ENCODE results near the gene PRR14L. TPM values are rescaled to one million over a fixed set of nuclear protein-coding genes. Genes with fewer than 3 reads are reported as not detected.
A peak's percentile ranks its signal among the peaks of the same experiment; 100 is the strongest.

The PRR14L gene
- total and polyA plus RNA-seq, 2 of the 13 experiments (the other 11 are each of a cell fraction or from before 2014, with no cell fraction given) = 6.6 to 16.5 TPM

- no peak for TF ChIP-seq NFKBIZ (CRISPR knock-in tag; IDR thresholded peaks at IDR 0.05)
- TF ChIP-seq ZHX1 (CRISPR knock-in tag; IDR thresholded peaks at IDR 0.05; ENCODE audit: low read depth) = no peak
- TF ChIP-seq AKAP8 (CRISPR knock-in tag; IDR thresholded peaks at IDR 0.05) = no peak
- no peak for TF ChIP-seq SMARCC2 (IDR thresholded peaks at IDR 0.05)
- TF ChIP-seq ZFP90 (CRISPR knock-in tag; IDR thresholded peaks at IDR 0.05; ENCODE audit: borderline replicate concordance) = 0 out of 2 replicates have a peak, but pooled peaks have one; percentile 11
- TF ChIP-seq ZNF317 (CRISPR knock-in tag; IDR thresholded peaks at IDR 0.05) = no peak
- no peak for TF ChIP-seq ZNF768 (CRISPR knock-in tag; IDR thresholded peaks at IDR 0.05)
- no peak for TF ChIP-seq BATF2 (CRISPR knock-in tag; IDR thresholded peaks at IDR 0.05)
- TF ChIP-seq ZNF124 (CRISPR knock-in tag; IDR thresholded peaks at IDR 0.05) = no peak
- TF ChIP-seq TBX3 (IDR thresholded peaks at IDR 0.05; ENCODE audit: borderline replicate concordance) = no peak
- no peak for TF ChIP-seq ZNF788 (CRISPR knock-in tag; IDR thresholded peaks at IDR 0.05; ENCODE audit: borderline replicate concordance)
- TF ChIP-seq, protein P1, sequence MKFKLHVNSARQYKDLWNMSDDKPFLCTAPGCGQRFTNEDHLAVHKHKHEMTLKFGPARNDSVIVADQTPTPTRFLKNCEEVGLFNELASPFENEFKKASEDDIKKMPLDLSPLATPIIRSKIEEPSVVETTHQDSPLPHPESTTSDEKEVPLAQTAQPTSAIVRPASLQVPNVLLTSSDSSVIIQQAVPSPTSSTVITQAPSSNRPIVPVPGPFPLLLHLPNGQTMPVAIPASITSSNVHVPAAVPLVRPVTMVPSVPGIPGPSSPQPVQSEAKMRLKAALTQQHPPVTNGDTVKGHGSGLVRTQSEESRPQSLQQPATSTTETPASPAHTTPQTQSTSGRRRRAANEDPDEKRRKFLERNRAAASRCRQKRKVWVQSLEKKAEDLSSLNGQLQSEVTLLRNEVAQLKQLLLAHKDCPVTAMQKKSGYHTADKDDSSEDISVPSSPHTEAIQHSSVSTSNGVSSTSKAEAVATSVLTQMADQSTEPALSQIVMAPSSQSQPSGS (CRISPR knock-in tag; IDR thresholded peaks at IDR 0.05) = no peak
- TF ChIP-seq ZNF563 (CRISPR knock-in tag; IDR thresholded peaks at IDR 0.05) = no peak
- no peak for TF ChIP-seq ZBTB39 (CRISPR knock-in tag; IDR thresholded peaks at IDR 0.05)
- no peak for TF ChIP-seq HDAC1 (CRISPR knock-in tag; IDR thresholded peaks at IDR 0.05)
- TF ChIP-seq, protein P2, sequence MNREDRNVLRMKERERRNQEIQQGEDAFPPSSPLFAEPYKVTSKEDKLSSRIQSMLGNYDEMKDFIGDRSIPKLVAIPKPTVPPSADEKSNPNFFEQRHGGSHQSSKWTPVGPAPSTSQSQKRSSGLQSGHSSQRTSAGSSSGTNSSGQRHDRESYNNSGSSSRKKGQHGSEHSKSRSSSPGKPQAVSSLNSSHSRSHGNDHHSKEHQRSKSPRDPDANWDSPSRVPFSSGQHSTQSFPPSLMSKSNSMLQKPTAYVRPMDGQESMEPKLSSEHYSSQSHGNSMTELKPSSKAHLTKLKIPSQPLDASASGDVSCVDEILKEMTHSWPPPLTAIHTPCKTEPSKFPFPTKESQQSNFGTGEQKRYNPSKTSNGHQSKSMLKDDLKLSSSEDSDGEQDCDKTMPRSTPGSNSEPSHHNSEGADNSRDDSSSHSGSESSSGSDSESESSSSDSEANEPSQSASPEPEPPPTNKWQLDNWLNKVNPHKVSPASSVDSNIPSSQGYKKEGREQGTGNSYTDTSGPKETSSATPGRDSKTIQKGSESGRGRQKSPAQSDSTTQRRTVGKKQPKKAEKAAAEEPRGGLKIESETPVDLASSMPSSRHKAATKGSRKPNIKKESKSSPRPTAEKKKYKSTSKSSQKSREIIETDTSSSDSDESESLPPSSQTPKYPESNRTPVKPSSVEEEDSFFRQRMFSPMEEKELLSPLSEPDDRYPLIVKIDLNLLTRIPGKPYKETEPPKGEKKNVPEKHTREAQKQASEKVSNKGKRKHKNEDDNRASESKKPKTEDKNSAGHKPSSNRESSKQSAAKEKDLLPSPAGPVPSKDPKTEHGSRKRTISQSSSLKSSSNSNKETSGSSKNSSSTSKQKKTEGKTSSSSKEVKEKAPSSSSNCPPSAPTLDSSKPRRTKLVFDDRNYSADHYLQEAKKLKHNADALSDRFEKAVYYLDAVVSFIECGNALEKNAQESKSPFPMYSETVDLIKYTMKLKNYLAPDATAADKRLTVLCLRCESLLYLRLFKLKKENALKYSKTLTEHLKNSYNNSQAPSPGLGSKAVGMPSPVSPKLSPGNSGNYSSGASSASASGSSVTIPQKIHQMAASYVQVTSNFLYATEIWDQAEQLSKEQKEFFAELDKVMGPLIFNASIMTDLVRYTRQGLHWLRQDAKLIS (CRISPR knock-in tag; IDR thresholded peaks at IDR 0.05) = no peak
- peak; percentile 4; the same call in 1 of the 2 replicates for TF ChIP-seq CREM (IDR thresholded peaks at IDR 0.05)
- TF ChIP-seq CREM (CRISPR knock-in tag; IDR thresholded peaks at IDR 0.05) = no peak
Observed at GRCh38 chr22:31750365-31751284, 693 bp upstream of the PRR14L start (continued).

Measured in HepG2 (cell line).